NB4 (cell line): ENCODE measurements around the gene HACD3.
"Not testable (repeated sequence)": the region's sequence is repeated elsewhere in the genome, so short reads cannot be mapped to it uniquely, and the experiment has no call there.

Source experiments
- DNase-seq: peaks from one replicate; pipeline ENCODE4 v3.0.0; 2010; ENCODE audit warnings: low read depth
- H3K4me3 ChIP-seq: one replicate; pipeline ENCODE4 v1.5.1; 2011; ENCODE audit warnings: mild to moderate bottlenecking, low read depth, low read length, moderate library complexity
- CTCF ChIP-seq: IDR thresholded peaks from one replicate; pipeline ENCODE4 v1.5.1; 2012; ENCODE audit warnings: low read depth, low read length
- MYC ChIP-seq: IDR thresholded peaks from 2 replicates; pipeline ENCODE4 v1.6.1; 2011; ENCODE audit warnings: low read depth, low read length
- POLR2A ChIP-seq: IDR thresholded peaks from 2 replicates; pipeline ENCODE4 v1.6.1; 2011; ENCODE audit warnings: mild to moderate bottlenecking; ENCODE audit not compliant: insufficient read length; ENCODE audit errors: extremely low read depth
- TF ChIP-seq, protein P1 (sequence below): IDR thresholded peaks from 2 replicates; pipeline ENCODE4 v1.6.1; 2011; ENCODE audit warnings: low read depth, low read length

The HACD3 gene

DNA sequence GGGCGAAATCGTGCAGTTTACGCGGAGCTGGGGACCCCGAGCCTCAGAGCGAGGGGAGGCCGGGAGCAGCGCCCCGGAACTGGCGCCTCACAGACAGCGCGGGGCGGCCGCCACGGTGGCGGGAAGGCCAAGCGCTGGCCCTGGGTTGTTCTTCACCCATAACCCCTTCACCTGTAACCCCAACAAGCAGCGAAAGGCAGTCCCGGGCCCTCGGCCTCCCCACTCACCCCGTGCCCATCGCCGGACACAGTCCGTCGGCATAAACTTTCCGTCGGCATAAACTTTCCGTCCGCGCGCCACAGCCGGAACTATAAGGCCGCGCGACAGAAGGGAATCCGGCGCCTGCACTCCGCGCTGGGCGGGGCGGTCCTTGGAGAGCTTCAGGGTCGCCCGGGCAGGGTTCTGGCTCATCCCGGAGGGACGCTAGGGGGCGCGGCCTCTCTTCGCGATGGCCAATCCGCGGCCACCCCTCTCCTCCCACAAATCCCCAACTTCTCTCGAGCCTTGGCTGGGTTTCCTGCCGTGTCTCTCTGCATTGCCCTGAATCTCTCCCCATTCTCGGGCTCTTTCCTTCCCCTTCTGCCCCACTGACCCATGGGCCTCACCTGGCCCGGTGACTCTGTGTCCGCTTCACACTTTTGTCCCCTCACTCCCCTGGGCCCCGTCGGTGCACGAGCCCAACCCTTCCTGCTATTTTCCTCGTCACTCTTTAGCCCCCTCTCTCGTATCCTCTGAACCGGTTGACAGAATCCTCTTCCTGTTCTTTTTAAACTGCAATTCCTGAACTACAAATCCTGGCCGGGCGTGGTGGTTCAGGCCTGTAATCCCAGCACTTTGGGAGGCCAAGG, 80.8 kb downstream of the HACD3 start, which contains the start of gene INTS14:
INTS14 (minus strand) TSS at position 261 of the 848 bp plus-strand sequence. CDS start 3,751 bp downstream, outside the sequence.
- peak; percentile 83 for TF ChIP-seq POLR2A
- TF ChIP-seq MYC: peak; percentile 82
- TF ChIP-seq, protein P1, sequence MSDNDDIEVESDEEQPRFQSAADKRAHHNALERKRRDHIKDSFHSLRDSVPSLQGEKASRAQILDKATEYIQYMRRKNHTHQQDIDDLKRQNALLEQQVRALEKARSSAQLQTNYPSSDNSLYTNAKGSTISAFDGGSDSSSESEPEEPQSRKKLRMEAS: peak; percentile 71
- peak; percentile 23 for TF ChIP-seq CTCF
- H3K4me3 ChIP-seq: peak within 1 kb of the TSS; percentile 99

DNA sequence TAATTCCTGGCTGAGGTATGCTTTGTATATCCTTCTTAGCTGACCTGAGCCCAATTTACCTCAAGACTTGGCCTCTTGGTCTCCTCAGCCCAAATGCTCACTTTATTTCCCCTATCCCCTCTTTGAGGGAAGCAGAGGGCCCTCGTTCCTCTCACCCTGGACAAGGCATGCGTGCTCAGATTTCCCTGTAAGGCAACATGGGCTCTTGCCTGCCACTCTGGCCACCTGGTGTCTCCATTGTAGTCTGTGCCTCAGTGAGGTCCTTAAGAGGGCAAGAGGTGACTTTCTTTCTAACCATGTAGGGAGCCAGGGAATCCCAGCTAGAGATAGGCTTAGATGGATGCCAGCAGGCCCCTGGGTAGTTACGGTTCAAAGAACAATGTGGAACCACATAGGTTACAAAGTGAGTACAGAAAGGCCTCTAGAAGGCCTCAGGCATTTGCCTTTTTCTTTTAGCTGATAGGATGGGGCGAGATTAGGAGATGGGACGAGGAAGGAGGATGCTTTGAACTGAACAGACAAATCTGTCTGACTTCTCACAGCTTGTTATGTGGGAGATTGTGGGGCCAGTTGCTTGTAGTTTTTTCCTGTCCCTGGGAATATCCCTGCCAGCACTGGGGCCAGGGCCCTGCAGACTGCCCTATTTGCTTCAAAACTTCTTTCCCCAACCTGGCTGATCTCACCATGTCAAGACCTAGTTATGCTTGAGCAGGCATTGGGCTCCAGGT, 81.8 kb downstream of the HACD3 start:
- H3K4me3 ChIP-seq: peak overlapping the region; percentile 69
- no peak for DNase-seq
- TF ChIP-seq, protein P1: no peak
- no peak for TF ChIP-seq CTCF
- TF ChIP-seq POLR2A: no peak
- TF ChIP-seq MYC: no peak

More for the DNA sequence above, 80.8 kb downstream of the HACD3 start, which contains the start of gene INTS14:
- DNase-seq: peak; percentile 97

DNA sequence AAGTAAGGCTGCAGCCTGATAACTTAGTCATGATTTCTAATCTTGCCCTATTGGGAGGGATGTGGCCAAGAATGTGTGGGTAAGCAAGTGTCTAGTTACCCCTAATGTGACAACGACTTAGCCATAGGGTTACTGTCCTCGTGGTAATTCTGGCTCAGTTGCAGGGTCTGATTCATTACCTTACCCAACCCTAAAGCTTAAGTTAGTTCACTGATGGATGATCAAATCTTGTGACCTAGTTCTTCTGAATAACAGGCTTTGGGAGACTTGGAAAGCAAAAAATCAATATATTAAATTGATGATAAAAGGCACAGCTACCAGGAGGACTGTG, 82.3 kb downstream of the HACD3 start:
- TF ChIP-seq POLR2A (no peak), CTCF (no peak), MYC (no peak)
- TF ChIP-seq, protein P1: no peak
- no peak overlapping the region for H3K4me3 ChIP-seq
- no peak for DNase-seq

GRCh38 chr15:65612949-65613744, 82.9 kb downstream of the HACD3 start:
- H3K4me3 ChIP-seq: no peak overlapping the region
- TF ChIP-seq MYC (no peak), POLR2A (no peak), CTCF (no peak)
- TF ChIP-seq, protein P1: no peak
- DNase-seq: peak; percentile 65

GRCh38 chr15:65615887-65616286, 85.6 kb downstream of the HACD3 start:
- not testable (repeated sequence) for DNase-seq, H3K4me3 ChIP-seq
